SH-SY5Y (cell line): ENCODE results near the gene C1orf116.

Source experiments
- GATA2 ChIP-seq: IDR thresholded peaks from 2 replicates; pipeline ENCODE4 v1.6.1; 2011; ENCODE audit warnings: mild to moderate bottlenecking, low read depth, low read length
- GATA3 ChIP-seq: IDR thresholded peaks from 2 replicates; pipeline ENCODE4 v1.6.1; 2011; ENCODE audit warnings: low read depth, mild to moderate bottlenecking, low read length, moderate library complexity

GRCh38 chr1:207006083-207006482, 26.5 kb downstream of the C1orf116 start:
- no peak for TF ChIP-seq GATA2
- TF ChIP-seq GATA3 = no peak
